ENCODE data around the gene CCDC136. TPM values are rescaled to one million over a fixed set of nuclear protein-coding genes. Genes with fewer than 3 reads are reported as not detected.

CCDC136 gene
- total RNA-seq, 1 experiment from 2014 or later = 1.1 TPM

DNA sequence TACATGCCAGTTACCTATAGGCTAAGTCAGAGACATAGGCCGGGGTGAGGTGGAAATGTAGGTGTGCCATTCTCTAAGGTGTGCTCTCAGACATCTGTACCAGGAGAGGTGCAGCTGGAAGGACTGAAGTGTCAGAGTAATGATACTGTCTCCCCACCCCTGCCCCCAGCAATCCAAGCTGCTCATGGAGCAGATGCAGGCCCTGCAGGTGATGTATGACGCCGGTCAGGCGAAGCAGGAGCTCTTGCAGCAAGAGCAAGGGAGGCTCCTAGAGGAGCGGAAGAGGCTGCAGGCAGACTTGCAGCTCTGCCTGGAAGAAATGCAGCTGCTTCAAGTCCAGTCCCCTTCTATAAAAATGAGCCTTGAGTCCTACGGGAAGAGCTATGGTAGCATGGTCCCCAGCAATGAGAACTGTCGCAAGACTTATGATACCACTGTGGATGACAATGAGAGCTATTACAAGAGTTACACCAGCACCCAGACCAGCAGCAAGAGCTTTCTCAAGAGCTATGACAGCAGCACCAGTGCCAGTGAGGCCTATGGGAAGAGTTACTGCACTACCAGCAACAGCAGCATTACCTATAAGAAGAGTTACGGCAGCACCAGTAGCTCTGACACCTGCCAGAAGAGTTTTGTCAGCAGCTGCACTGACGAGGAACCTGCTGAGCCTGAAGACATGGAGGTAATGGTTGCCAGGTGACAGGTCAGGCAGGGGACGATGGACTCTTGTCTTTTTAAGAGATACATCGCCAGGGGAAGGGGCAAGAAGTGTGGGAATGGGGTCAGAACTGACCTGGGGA, 20.1 kb downstream of the CCDC136 start:
- ChIA-PET POLR2A (no interaction called here), CTCF (no interaction called here)

GRCh38 chr7:128812514-128813168, 20.9 kb downstream of the CCDC136 start:
- no TSS peak for BruUV-seq (replicated peaks)
- intact Hi-C loops (cut with micrococcal nuclease; ENCODE audit: unreplicated experiment) (no loop called here), in situ Hi-C loops (cut with HindIII; ENCODE audit: low pct_unique_long_range_greater_than_20kb, low sequenced_read_pairs) (no loop called here)
- no peak for DNase-seq (ENCODE audit: low read depth, low spot score)
- CTCF ChIA-PET = interaction anchor here (0.6 kb wide), 1 partner anchor 147 kb away, joined by 6 read pairs; no protein-coding TSS in a partner anchor
- Histone ChIP-seq H3K4me3 (ENCODE audit: low read depth in 2 of 2, low read length in 2 of 2) (no peak overlapping the region), H3K4me1 (ENCODE audit: control insufficient read depth, insufficient read depth, low read length) (no peaks in the 10 kb centered on the region), H3K9me3 (ENCODE audit: control insufficient read depth, insufficient read depth, low read depth, low read length) (no peaks in the 10 kb centered on the region), H3K27ac (ENCODE audit: low read length) (no peak overlapping the region), H3K27me3 (ENCODE audit: control insufficient read depth, insufficient read depth, low read length) (peaks cover 16% of the 10 kb centered on the region), H3K36me3 (ENCODE audit: control insufficient read depth, insufficient read depth, low read length) (no peaks in the 10 kb centered on the region)
- POLR2A ChIA-PET = interaction anchor here (0.6 kb wide), 2 partner anchors 73 to 452 kb away, joined by 8 to 9 read pairs; no protein-coding TSS in a partner anchor
- ATAC-seq = no peak
- TF ChIP-seq, protein P1, sequence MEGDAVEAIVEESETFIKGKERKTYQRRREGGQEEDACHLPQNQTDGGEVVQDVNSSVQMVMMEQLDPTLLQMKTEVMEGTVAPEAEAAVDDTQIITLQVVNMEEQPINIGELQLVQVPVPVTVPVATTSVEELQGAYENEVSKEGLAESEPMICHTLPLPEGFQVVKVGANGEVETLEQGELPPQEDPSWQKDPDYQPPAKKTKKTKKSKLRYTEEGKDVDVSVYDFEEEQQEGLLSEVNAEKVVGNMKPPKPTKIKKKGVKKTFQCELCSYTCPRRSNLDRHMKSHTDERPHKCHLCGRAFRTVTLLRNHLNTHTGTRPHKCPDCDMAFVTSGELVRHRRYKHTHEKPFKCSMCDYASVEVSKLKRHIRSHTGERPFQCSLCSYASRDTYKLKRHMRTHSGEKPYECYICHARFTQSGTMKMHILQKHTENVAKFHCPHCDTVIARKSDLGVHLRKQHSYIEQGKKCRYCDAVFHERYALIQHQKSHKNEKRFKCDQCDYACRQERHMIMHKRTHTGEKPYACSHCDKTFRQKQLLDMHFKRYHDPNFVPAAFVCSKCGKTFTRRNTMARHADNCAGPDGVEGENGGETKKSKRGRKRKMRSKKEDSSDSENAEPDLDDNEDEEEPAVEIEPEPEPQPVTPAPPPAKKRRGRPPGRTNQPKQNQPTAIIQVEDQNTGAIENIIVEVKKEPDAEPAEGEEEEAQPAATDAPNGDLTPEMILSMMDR (IDR thresholded peaks at IDR 0.05) = no peak
- no peak for TF ChIP-seq SIN3A (IDR thresholded peaks at IDR 0.05; ENCODE audit: borderline replicate concordance, insufficient read depth, low read depth, low read length)
- TF ChIP-seq, protein P2, sequence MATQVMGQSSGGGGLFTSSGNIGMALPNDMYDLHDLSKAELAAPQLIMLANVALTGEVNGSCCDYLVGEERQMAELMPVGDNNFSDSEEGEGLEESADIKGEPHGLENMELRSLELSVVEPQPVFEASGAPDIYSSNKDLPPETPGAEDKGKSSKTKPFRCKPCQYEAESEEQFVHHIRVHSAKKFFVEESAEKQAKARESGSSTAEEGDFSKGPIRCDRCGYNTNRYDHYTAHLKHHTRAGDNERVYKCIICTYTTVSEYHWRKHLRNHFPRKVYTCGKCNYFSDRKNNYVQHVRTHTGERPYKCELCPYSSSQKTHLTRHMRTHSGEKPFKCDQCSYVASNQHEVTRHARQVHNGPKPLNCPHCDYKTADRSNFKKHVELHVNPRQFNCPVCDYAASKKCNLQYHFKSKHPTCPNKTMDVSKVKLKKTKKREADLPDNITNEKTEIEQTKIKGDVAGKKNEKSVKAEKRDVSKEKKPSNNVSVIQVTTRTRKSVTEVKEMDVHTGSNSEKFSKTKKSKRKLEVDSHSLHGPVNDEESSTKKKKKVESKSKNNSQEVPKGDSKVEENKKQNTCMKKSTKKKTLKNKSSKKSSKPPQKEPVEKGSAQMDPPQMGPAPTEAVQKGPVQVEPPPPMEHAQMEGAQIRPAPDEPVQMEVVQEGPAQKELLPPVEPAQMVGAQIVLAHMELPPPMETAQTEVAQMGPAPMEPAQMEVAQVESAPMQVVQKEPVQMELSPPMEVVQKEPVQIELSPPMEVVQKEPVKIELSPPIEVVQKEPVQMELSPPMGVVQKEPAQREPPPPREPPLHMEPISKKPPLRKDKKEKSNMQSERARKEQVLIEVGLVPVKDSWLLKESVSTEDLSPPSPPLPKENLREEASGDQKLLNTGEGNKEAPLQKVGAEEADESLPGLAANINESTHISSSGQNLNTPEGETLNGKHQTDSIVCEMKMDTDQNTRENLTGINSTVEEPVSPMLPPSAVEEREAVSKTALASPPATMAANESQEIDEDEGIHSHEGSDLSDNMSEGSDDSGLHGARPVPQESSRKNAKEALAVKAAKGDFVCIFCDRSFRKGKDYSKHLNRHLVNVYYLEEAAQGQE (IDR thresholded peaks at IDR 0.05; ENCODE audit: insufficient read depth in 1 of 2, low read depth in 2 of 2, low read length in 1 of 2) = no peak

More for the DNA sequence above, 20.1 kb downstream of the CCDC136 start:
- intact Hi-C loops (cut with micrococcal nuclease; ENCODE audit: unreplicated experiment) = no loop called here
- ATAC-seq = no peak
- BruUV-seq (replicated peaks) = no TSS peak
- no peak overlapping the region for H3K27ac ChIP-seq (ENCODE audit: low read length)
- no peaks in the 10 kb centered on the region for H3K9me3 ChIP-seq (ENCODE audit: control insufficient read depth, insufficient read depth, low read depth, low read length)
- no peaks in the 10 kb centered on the region for H3K36me3 ChIP-seq (ENCODE audit: control insufficient read depth, insufficient read depth, low read length)
- H3K27me3 ChIP-seq (ENCODE audit: control insufficient read depth, insufficient read depth, low read length) = peaks cover 12% of the 10 kb centered on the region
- H3K4me3 ChIP-seq (ENCODE audit: low read depth in 2 of 2, low read length in 2 of 2) = no peak overlapping the region
- H3K4me1 ChIP-seq (ENCODE audit: control insufficient read depth, insufficient read depth, low read length) = no peaks in the 10 kb centered on the region
- TF ChIP-seq, protein P1 (IDR thresholded peaks at IDR 0.05) = no peak
- TF ChIP-seq, protein P2 (IDR thresholded peaks at IDR 0.05; ENCODE audit: insufficient read depth in 1 of 2, low read depth in 2 of 2, low read length in 1 of 2) = no peak
- no peak for TF ChIP-seq POLR2AphosphoS5 (IDR thresholded peaks at IDR 0.05; ENCODE audit: low read depth, low read length)
- TF ChIP-seq TCF7L2 (IDR thresholded peaks at IDR 0.05; ENCODE audit: low read depth, low read length) = no peak
- no peak for TF ChIP-seq SIN3A (IDR thresholded peaks at IDR 0.05; ENCODE audit: borderline replicate concordance, insufficient read depth, low read depth, low read length)
- no peak for DNase-seq (ENCODE audit: low read depth, low spot score)
- in situ Hi-C loops (cut with HindIII; ENCODE audit: low pct_unique_long_range_greater_than_20kb, low sequenced_read_pairs) = no loop called here

Data from Panc1 (cell line).